Measurements from ENCODE around the gene TOMM20L.
"Not testable (repeated sequence)": the region's sequence is repeated elsewhere in the genome, so short reads cannot be mapped to it uniquely, and the experiment has no call there.

Gene TOMM20L

GRCh38 chr14:58395812-58396788 lies at the start of gene TOMM20L:
Gene TOMM20L, plus strand, starts transcription at chr14:58395930. Its CDS starts 28 bp downstream, at chr14:58395958.
- Histone ChIP-seq H3K4me1 (ENCODE audit: control insufficient read depth, insufficient read depth, low read length) (no peaks in the 10 kb centered on the region), H3K36me3 (ENCODE audit: control insufficient read depth, insufficient read depth, low read length) (no peaks in the 10 kb centered on the region), H3K4me3 (ENCODE audit: low read length) (peak within 1 kb of the TSS; percentile 78), H3K27me3 (ENCODE audit: control insufficient read depth, insufficient read depth, low read length) (no peaks in the 10 kb centered on the region), H3K27ac (ENCODE audit: low read depth, low read length) (peak within 1 kb of the TSS; percentile 72), H3K9ac (ENCODE audit: low read length) (peak within 1 kb of the TSS; percentile 69)

- Histone ChIP-seq H3K4me3 (ENCODE audit: low read length) (no peak overlapping the region), H3K27me3 (ENCODE audit: control insufficient read depth, insufficient read depth, low read length) (no peaks in the 10 kb centered on the region), H3K4me1 (ENCODE audit: control insufficient read depth, insufficient read depth, low read length) (peaks cover 10% of the 10 kb centered on the region), H3K9ac (ENCODE audit: low read length) (no peak overlapping the region), H3K36me3 (ENCODE audit: control insufficient read depth, insufficient read depth, low read length) (peaks cover 10% of the 10 kb centered on the region), H3K27ac (ENCODE audit: low read depth, low read length) (peak overlapping the region; percentile 48)
These were observed 42.0 kb upstream of the TOMM20L start for GRCh38 chr14:58353516-58354299.

GRCh38 chr14:58354808-58355207 lies 40.9 kb upstream of the TOMM20L start:
- Histone ChIP-seq H3K36me3 (ENCODE audit: control insufficient read depth, insufficient read depth, low read length) (peaks cover 14% of the 10 kb centered on the region), H3K4me3 (ENCODE audit: low read length) (no peak overlapping the region), H3K27me3 (ENCODE audit: control insufficient read depth, insufficient read depth, low read length) (no peaks in the 10 kb centered on the region), H3K27ac (ENCODE audit: low read depth, low read length) (peak overlapping the region; percentile 33), H3K4me1 (ENCODE audit: control insufficient read depth, insufficient read depth, low read length) (peaks cover 10% of the 10 kb centered on the region), H3K9ac (ENCODE audit: low read length) (no peak overlapping the region)

- Histone ChIP-seq H3K4me1 (ENCODE audit: control insufficient read depth, insufficient read depth, low read length) (peaks cover 10% of the 10 kb centered on the region), H3K9ac (ENCODE audit: low read length) (no peak overlapping the region), H3K36me3 (ENCODE audit: control insufficient read depth, insufficient read depth, low read length) (peaks cover 16% of the 10 kb centered on the region), H3K4me3 (ENCODE audit: low read length) (no peak overlapping the region), H3K27ac (ENCODE audit: low read depth, low read length) (peak overlapping the region; percentile 82), H3K27me3 (ENCODE audit: control insufficient read depth, insufficient read depth, low read length) (no peaks in the 10 kb centered on the region)
These were observed 39.5 kb upstream of the TOMM20L start for GRCh38 chr14:58356268-58356667.

- not testable (repeated sequence) for H3K4me3 ChIP-seq (ENCODE audit: low read length); H3K9ac ChIP-seq (ENCODE audit: low read length); H3K27ac ChIP-seq (ENCODE audit: low read depth, low read length); H3K27me3 ChIP-seq (ENCODE audit: control insufficient read depth, insufficient read depth, low read length); H3K4me1 ChIP-seq (ENCODE audit: control insufficient read depth, insufficient read depth, low read length)
- H3K36me3 ChIP-seq (ENCODE audit: control insufficient read depth, insufficient read depth, low read length): peaks cover 14% of the 10 kb centered on the region
These were observed 33.5 kb upstream of the TOMM20L start for GRCh38 chr14:58362272-58362671.

GRCh38 chr14:58362798-58363412 lies 32.8 kb upstream of the TOMM20L start:
- H3K27ac ChIP-seq (ENCODE audit: low read depth, low read length): no peak overlapping the region
- no peaks in the 10 kb centered on the region for H3K4me1 ChIP-seq (ENCODE audit: control insufficient read depth, insufficient read depth, low read length)
- H3K27me3 ChIP-seq (ENCODE audit: control insufficient read depth, insufficient read depth, low read length): no peaks in the 10 kb centered on the region
- no peak overlapping the region for H3K9ac ChIP-seq (ENCODE audit: low read length)
- H3K36me3 ChIP-seq (ENCODE audit: control insufficient read depth, insufficient read depth, low read length): peaks cover 17% of the 10 kb centered on the region
- no peak overlapping the region for H3K4me3 ChIP-seq (ENCODE audit: low read length)

GRCh38 chr14:58364316-58364715 lies 31.4 kb upstream of the TOMM20L start:
- no peaks in the 10 kb centered on the region for H3K27me3 ChIP-seq (ENCODE audit: control insufficient read depth, insufficient read depth, low read length)
- no peak overlapping the region for H3K9ac ChIP-seq (ENCODE audit: low read length)
- no peaks in the 10 kb centered on the region for H3K4me1 ChIP-seq (ENCODE audit: control insufficient read depth, insufficient read depth, low read length)
- no peak overlapping the region for H3K4me3 ChIP-seq (ENCODE audit: low read length)
- H3K36me3 ChIP-seq (ENCODE audit: control insufficient read depth, insufficient read depth, low read length): peaks cover 15% of the 10 kb centered on the region
- H3K27ac ChIP-seq (ENCODE audit: low read depth, low read length): no peak overlapping the region

GRCh38 chr14:58367296-58367695 lies 28.4 kb upstream of the TOMM20L start:
- Histone ChIP-seq H3K27ac (ENCODE audit: low read depth, low read length) (no peak overlapping the region), H3K36me3 (ENCODE audit: control insufficient read depth, insufficient read depth, low read length) (peaks cover 17% of the 10 kb centered on the region), H3K27me3 (ENCODE audit: control insufficient read depth, insufficient read depth, low read length) (no peaks in the 10 kb centered on the region)

GRCh38 chr14:58368956-58369355 lies 26.8 kb upstream of the TOMM20L start:
- no peaks in the 10 kb centered on the region for H3K27me3 ChIP-seq (ENCODE audit: control insufficient read depth, insufficient read depth, low read length)
- no peak overlapping the region for H3K9ac ChIP-seq (ENCODE audit: low read length)
- no peak overlapping the region for H3K27ac ChIP-seq (ENCODE audit: low read depth, low read length)
- H3K4me3 ChIP-seq (ENCODE audit: low read length): no peak overlapping the region
- peaks cover 17% of the 10 kb centered on the region for H3K36me3 ChIP-seq (ENCODE audit: control insufficient read depth, insufficient read depth, low read length)
- H3K4me1 ChIP-seq (ENCODE audit: control insufficient read depth, insufficient read depth, low read length): no peaks in the 10 kb centered on the region

More at GRCh38 chr14:58367296-58367695, 28.4 kb upstream of the TOMM20L start:
- no peaks in the 10 kb centered on the region for H3K4me1 ChIP-seq (ENCODE audit: control insufficient read depth, insufficient read depth, low read length)
- no peak overlapping the region for H3K4me3 ChIP-seq (ENCODE audit: low read length)
- no peak overlapping the region for H3K9ac ChIP-seq (ENCODE audit: low read length)

- Histone ChIP-seq H3K27ac (ENCODE audit: low read depth, low read length) (no peak overlapping the region), H3K36me3 (ENCODE audit: control insufficient read depth, insufficient read depth, low read length) (peaks cover 2% of the 10 kb centered on the region), H3K27me3 (ENCODE audit: control insufficient read depth, insufficient read depth, low read length) (no peaks in the 10 kb centered on the region), H3K4me1 (ENCODE audit: control insufficient read depth, insufficient read depth, low read length) (no peaks in the 10 kb centered on the region), H3K9ac (ENCODE audit: low read length) (no peak overlapping the region), H3K4me3 (ENCODE audit: low read length) (no peak overlapping the region)
These were observed 18.9 kb upstream of the TOMM20L start for GRCh38 chr14:58376791-58377190.

GRCh38 chr14:58390830-58391229 lies 4.9 kb upstream of the TOMM20L start:
- no peak overlapping the region for H3K9ac ChIP-seq (ENCODE audit: low read length)

GRCh38 chr14:58395562-58395811 lies 243 bp upstream of the TOMM20L start:
- Histone ChIP-seq H3K4me1 (ENCODE audit: control insufficient read depth, insufficient read depth, low read length) (no peaks in the 10 kb centered on the region), H3K27me3 (ENCODE audit: control insufficient read depth, insufficient read depth, low read length) (no peaks in the 10 kb centered on the region), H3K27ac (ENCODE audit: low read depth, low read length) (peak overlapping the region; percentile 72), H3K36me3 (ENCODE audit: control insufficient read depth, insufficient read depth, low read length) (no peaks in the 10 kb centered on the region), H3K9ac (ENCODE audit: low read length) (no peak overlapping the region), H3K4me3 (ENCODE audit: low read length) (peak overlapping the region; percentile 78)

More at GRCh38 chr14:58390830-58391229, 4.9 kb upstream of the TOMM20L start:
- H3K4me1 ChIP-seq (ENCODE audit: control insufficient read depth, insufficient read depth, low read length): no peaks in the 10 kb centered on the region
- H3K4me3 ChIP-seq (ENCODE audit: low read length): no peak overlapping the region
- no peak overlapping the region for H3K27ac ChIP-seq (ENCODE audit: low read depth, low read length)
- no peaks in the 10 kb centered on the region for H3K36me3 ChIP-seq (ENCODE audit: control insufficient read depth, insufficient read depth, low read length)
- H3K27me3 ChIP-seq (ENCODE audit: control insufficient read depth, insufficient read depth, low read length): no peaks in the 10 kb centered on the region

Data from rectal smooth muscle tissue (tissue), 1 donor.